Loucy (cell line): ENCODE data around the gene MYH14.

Experiments
- EZH2phosphoT487 ChIP-seq: fragments of 200-600 bp; IDR thresholded peaks from 2 replicates; pipeline ENCODE4 v1.6.1; 2018; ENCODE audit warnings: antibody characterized with exemption, mild to moderate bottlenecking, moderate library complexity, borderline replicate concordance
- TF ChIP-seq, protein P1 (sequence below): fragments of 200-600 bp; sonication (generic); conservative IDR thresholded peaks from 2 replicates; pipeline ENCODE4 v1.5.1; 2014; ENCODE audit warnings: mild to moderate bottlenecking, antibody characterized with exemption, low read length

DNA sequence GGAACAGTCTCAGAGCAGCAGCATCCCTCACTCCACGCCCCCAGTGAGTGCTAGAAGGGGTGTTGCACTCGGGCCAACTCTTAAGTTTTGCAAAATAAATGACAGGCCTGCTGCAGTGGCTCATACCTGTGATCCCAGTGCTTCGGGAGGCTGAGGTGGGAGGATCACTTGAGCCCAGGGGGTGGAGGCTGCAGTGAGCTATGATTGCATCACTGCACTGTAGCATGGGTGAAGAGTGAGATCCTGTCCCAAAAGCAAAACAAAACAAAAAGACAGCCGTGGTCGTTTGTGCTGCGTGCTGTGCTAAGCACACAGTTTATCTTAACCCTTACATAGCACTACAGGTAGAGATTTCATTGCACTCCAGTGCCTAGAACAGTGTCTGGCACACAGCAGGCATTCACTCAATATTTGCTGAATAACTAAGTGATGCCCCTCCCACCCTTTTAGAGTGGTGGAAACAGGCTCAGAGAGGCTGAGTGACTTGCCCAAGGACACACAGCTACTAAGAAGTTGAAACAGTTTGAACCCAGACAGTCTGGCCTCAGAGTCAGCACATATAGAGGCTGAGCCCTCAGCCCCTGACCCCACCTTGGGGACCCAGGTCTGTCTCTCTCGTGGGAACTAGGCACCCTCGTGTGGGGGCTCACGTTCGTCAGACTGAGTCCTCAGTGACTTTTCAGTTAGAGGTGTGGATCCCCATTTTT lies 107.5 kb downstream of the MYH14 start:
- TF ChIP-seq, protein P1, sequence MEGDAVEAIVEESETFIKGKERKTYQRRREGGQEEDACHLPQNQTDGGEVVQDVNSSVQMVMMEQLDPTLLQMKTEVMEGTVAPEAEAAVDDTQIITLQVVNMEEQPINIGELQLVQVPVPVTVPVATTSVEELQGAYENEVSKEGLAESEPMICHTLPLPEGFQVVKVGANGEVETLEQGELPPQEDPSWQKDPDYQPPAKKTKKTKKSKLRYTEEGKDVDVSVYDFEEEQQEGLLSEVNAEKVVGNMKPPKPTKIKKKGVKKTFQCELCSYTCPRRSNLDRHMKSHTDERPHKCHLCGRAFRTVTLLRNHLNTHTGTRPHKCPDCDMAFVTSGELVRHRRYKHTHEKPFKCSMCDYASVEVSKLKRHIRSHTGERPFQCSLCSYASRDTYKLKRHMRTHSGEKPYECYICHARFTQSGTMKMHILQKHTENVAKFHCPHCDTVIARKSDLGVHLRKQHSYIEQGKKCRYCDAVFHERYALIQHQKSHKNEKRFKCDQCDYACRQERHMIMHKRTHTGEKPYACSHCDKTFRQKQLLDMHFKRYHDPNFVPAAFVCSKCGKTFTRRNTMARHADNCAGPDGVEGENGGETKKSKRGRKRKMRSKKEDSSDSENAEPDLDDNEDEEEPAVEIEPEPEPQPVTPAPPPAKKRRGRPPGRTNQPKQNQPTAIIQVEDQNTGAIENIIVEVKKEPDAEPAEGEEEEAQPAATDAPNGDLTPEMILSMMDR: no peak
- no peak for TF ChIP-seq EZH2phosphoT487
